ENCODE data around the gene NFATC2IP. TPM values are rescaled to one million over a fixed set of nuclear protein-coding genes. Genes with fewer than 3 reads are reported as not detected.

Gene NFATC2IP
- total and polyA plus RNA-seq, 2 of the 4 experiments (the other 2 are of a cell fraction): 10.0 to 29.1 TPM

- CTCF ChIA-PET: interaction anchor here (2.1 kb wide), 1 partner anchor 40 kb away, joined by 5 read pairs; no protein-coding TSS in a partner anchor
- dilution Hi-C loops (cut with HindIII; ENCODE audit: low sequenced_read_pairs, unreplicated experiment) (no loop called here), intact Hi-C loops (cut with micrococcal nuclease) (no loop called here), in situ Hi-C loops (cut with MboI; ENCODE audit: low sequenced_read_pairs) (no loop called here)
- H2BK5ac ChIP-seq (ENCODE audit: low read depth, low read length, poor library complexity, severe bottlenecking): no peak overlapping the region
- POLR2A ChIA-PET (ENCODE audit: unreplicated experiment): no interaction called here
- no peak overlapping the region for H2BK15ac ChIP-seq (ENCODE audit: low read depth, low read length)
- no peak overlapping the region for H3K4me3 ChIP-seq (ENCODE audit: insufficient read depth, low read depth, low read length)
- TF ChIP-seq ELK1 (IDR thresholded peaks at IDR 0.05; ENCODE audit: borderline replicate concordance, low read depth, low read length) (no peak), CHD1 (IDR thresholded peaks at IDR 0.05; ENCODE audit: low read depth, low read length) (no peak)
- no peak overlapping the region for H3K27ac ChIP-seq (ENCODE audit: insufficient read depth, low read length)
- H3K36me3 ChIP-seq (ENCODE audit: control insufficient read depth, insufficient read depth, low read length): peaks cover 18% of the 10 kb centered on the region
- no peak overlapping the region for H3K4ac ChIP-seq (ENCODE audit: low read depth, low read length)
- H2AK9ac ChIP-seq (replicated peaks; ENCODE audit: low read depth, low read length, poor library complexity): no peak overlapping the region
- H2AFZ ChIP-seq (replicated peaks; ENCODE audit: low read length, poor library complexity): no peak overlapping the region
- H2BK20ac ChIP-seq (ENCODE audit: low read depth, low read length): no peak overlapping the region
- no peaks in the 10 kb centered on the region for H4K20me1 ChIP-seq (ENCODE audit: insufficient read depth, low read length)
- no peaks in the 10 kb centered on the region for H3K4me1 ChIP-seq (ENCODE audit: control insufficient read depth, insufficient read depth, low read length)
- no peak overlapping the region for H3K4me2 ChIP-seq (ENCODE audit: low read depth, low read length)
- H3K79me1 ChIP-seq (ENCODE audit: low read depth in 1 of 2, low read length in 2 of 2): no peaks in the 10 kb centered on the region
- H3K9me3 ChIP-seq (ENCODE audit: control insufficient read depth, insufficient read depth, low read length): no peaks in the 10 kb centered on the region
- no peak overlapping the region for H4K5ac ChIP-seq (ENCODE audit: low read depth, low read length)
- WGBS, 2 experiments (ENCODE audit: extremely low coverage in 2 of 2, insufficient read length in 1 of 2): 68% methylated on average over 6 of the region's 24 CpGs; no CpG with 5 or more reads in 1 of the 2 experiments
- no peak overlapping the region for H4K91ac ChIP-seq (ENCODE audit: insufficient read depth, low read depth, low read length)
- H2AK5ac ChIP-seq (ENCODE audit: low read depth, low read length): no peak overlapping the region
- H3K27me3 ChIP-seq (ENCODE audit: control insufficient read depth, insufficient read depth, low read length): no peaks in the 10 kb centered on the region
- H3K23ac ChIP-seq (ENCODE audit: low read depth, low read length): no peak overlapping the region
- H2BK120ac ChIP-seq (ENCODE audit: low read depth, low read length): no peak overlapping the region
- H4K8ac ChIP-seq (ENCODE audit: low read depth in 2 of 2, low read length in 2 of 2): no peak overlapping the region
- H3K56ac ChIP-seq (ENCODE audit: extremely low read depth, insufficient read depth, low read length): no peak overlapping the region
- ATAC-seq (ENCODE audit: low read depth) (no peak), DNase-seq (no peak)
- H3K9ac ChIP-seq (ENCODE audit: low read depth, low read length): no peak overlapping the region
- H3K14ac ChIP-seq (replicated peaks; ENCODE audit: low read depth, low read length): no peak overlapping the region
- no TSS peak for BruUV-seq (replicated peaks)
- no peaks in the 10 kb centered on the region for H3K9me1 ChIP-seq (ENCODE audit: insufficient read depth, low read length)
- no peak overlapping the region for H3K18ac ChIP-seq (ENCODE audit: low read depth, low read length)
These were observed 44.9 kb upstream of the NFATC2IP start for GRCh38 chr16:28905800-28906372.
